ENCODE measurements around the gene BTF3L4.

GRCh38 chr1:52022133-52022532, 34.0 kb upstream of the BTF3L4 start:
- TF ChIP-seq CTCF (conservative IDR thresholded peaks at IDR 0.05): no peak
- TF ChIP-seq ZFX (IDR thresholded peaks at IDR 0.05): no peak
